HEK293 (cell line): ENCODE measurements around the gene IGDCC3.

ENCODE experiments used
- CTCF ChIA-PET: fragments of 350-600 bp; formaldehyde crosslinking; extraction: SDS; loops from one replicate; lab custom pipeline; 2021; ENCODE audit warnings: antibody characterized with exemption; lab: Yijun Ruan, JAX
- POLR2A ChIA-PET: fragments of 300-600 bp; formaldehyde crosslinking; extraction: SDS; loops from one replicate; lab custom pipeline; 2020; ENCODE audit warnings: antibody characterized with exemption, inconsistent platforms; lab: Yijun Ruan, JAX
- H3K27ac ChIP-seq: fragments of 200-500 bp; sonication (Bioruptor generic); 2 replicates; pipeline ENCODE4 v1.5.1; 2014; ENCODE audit warnings: low read depth, low read length, control low read depth, inconsistent platforms; ENCODE audit errors: extremely low read depth
- H3K36me3 ChIP-seq, 2 experiments: fragments of 200-500 bp in 1 of 2; sonication (Bioruptor generic) in 1 of 2; 1 replicate in 1 of 2; 2 replicates in 1 of 2; pipeline ENCODE4 v1.5.1; 2014 to 2017; ENCODE audit warnings: inconsistent platforms in 2 of 2, low read length in 2 of 2; ENCODE audit not compliant: control insufficient read depth in 2 of 2, insufficient read depth in 1 of 2
- H3K4me1 ChIP-seq: fragments of 200-500 bp; sonication (Bioruptor generic); 2 replicates; pipeline ENCODE4 v1.5.1; 2014; ENCODE audit warnings: mild to moderate bottlenecking, low read length, inconsistent platforms; ENCODE audit not compliant: control insufficient read depth, insufficient read depth
- H3K4me3 ChIP-seq: 2 replicates; pipeline ENCODE4 v1.5.1; 2011; ENCODE audit warnings: low read depth, mild to moderate bottlenecking, control low read depth, low read length, moderate library complexity
- H3K9me3 ChIP-seq: fragments of 200-500 bp; sonication (Bioruptor generic); 2 replicates; pipeline ENCODE4 v1.5.1; 2014; ENCODE audit warnings: low read depth, low read length, inconsistent platforms; ENCODE audit not compliant: control insufficient read depth, insufficient read depth
- GLIS1 ChIP-seq: fragments of 450-650 bp; formaldehyde crosslinking; IDR thresholded peaks from 2 replicates; pipeline ENCODE4 v1.5.1; 2016; ENCODE audit warnings: missing biosample characterization, missing genetic modification characterization
- GLIS2 ChIP-seq: fragments of 450-650 bp; formaldehyde crosslinking; IDR thresholded peaks from 2 replicates; pipeline ENCODE4 v1.5.1; 2016; ENCODE audit warnings: missing biosample characterization, missing genetic modification characterization
- HOXD13 ChIP-seq: sonication (generic); formaldehyde crosslinking; IDR thresholded peaks from 2 replicates; pipeline ENCODE4 v1.8.0; 2022; ENCODE audit warnings: missing genetic modification reagents, borderline replicate concordance
- IKZF3 ChIP-seq: fragments of 450-650 bp; IDR thresholded peaks from 2 replicates; pipeline ENCODE4 v1.5.0; 2018; ENCODE audit warnings: missing biosample characterization, mild to moderate bottlenecking, missing genetic modification characterization, moderate library complexity
- KLF10 ChIP-seq: fragments of 450-650 bp; IDR thresholded peaks from 2 replicates; pipeline ENCODE4 v1.5.1; 2018; ENCODE audit warnings: missing biosample characterization, mild to moderate bottlenecking, missing genetic modification characterization
- MYNN ChIP-seq: fragments of 450-650 bp; formaldehyde crosslinking; IDR thresholded peaks from 2 replicates; pipeline ENCODE4 v1.5.1; 2016; ENCODE audit warnings: missing biosample characterization, missing genetic modification characterization, borderline replicate concordance
- MZF1 ChIP-seq: fragments of 450-650 bp; formaldehyde crosslinking; IDR thresholded peaks from 2 replicates; pipeline ENCODE4 v1.5.1; 2017; ENCODE audit warnings: missing biosample characterization, missing genetic modification characterization, borderline replicate concordance
- OSR2 ChIP-seq: fragments of 450-650 bp; formaldehyde crosslinking; IDR thresholded peaks from 2 replicates; pipeline ENCODE4 v1.5.1; 2016; ENCODE audit warnings: missing biosample characterization, missing genetic modification characterization
- SALL2 ChIP-seq: fragments of 450-650 bp; formaldehyde crosslinking; IDR thresholded peaks from 2 replicates; pipeline ENCODE4 v1.5.0; 2017; ENCODE audit warnings: missing biosample characterization, mild to moderate bottlenecking, missing genetic modification characterization, borderline replicate concordance
- SCRT2 ChIP-seq: fragments of 450-650 bp; formaldehyde crosslinking; IDR thresholded peaks from 2 replicates; pipeline ENCODE4 v1.5.1; 2016; ENCODE audit warnings: missing biosample characterization, missing genetic modification characterization
- SP2 ChIP-seq: fragments of 450-650 bp; formaldehyde crosslinking; IDR thresholded peaks from 2 replicates; pipeline ENCODE4 v1.5.1; 2016; ENCODE audit warnings: missing biosample characterization, missing genetic modification characterization
- WT1 ChIP-seq: fragments of 450-650 bp; formaldehyde crosslinking; IDR thresholded peaks from 2 replicates; pipeline ENCODE4 v1.5.1; 2016; ENCODE audit warnings: missing biosample characterization, missing genetic modification characterization
- ZBTB17 ChIP-seq: fragments of 450-650 bp; formaldehyde crosslinking; IDR thresholded peaks from 2 replicates; pipeline ENCODE4 v1.5.1; 2016; ENCODE audit warnings: missing biosample characterization, missing genetic modification characterization
- ZBTB48 ChIP-seq: fragments of 450-650 bp; formaldehyde crosslinking; IDR thresholded peaks from 2 replicates; pipeline ENCODE4 v1.5.1; 2016; ENCODE audit warnings: missing biosample characterization, missing genetic modification characterization
- ZEB2 ChIP-seq: fragments of 450-650 bp; formaldehyde crosslinking; IDR thresholded peaks from 2 replicates; pipeline ENCODE4 v1.5.1; 2016; ENCODE audit warnings: missing biosample characterization, missing genetic modification characterization
- ZNF391 ChIP-seq: fragments of 450-650 bp; formaldehyde crosslinking; IDR thresholded peaks from 2 replicates; pipeline ENCODE4 v1.5.1; 2016; ENCODE audit warnings: low read depth, missing biosample characterization, missing genetic modification characterization, borderline replicate concordance
- ZNF423 ChIP-seq: fragments of 450-650 bp; formaldehyde crosslinking; IDR thresholded peaks from 2 replicates; pipeline ENCODE4 v1.5.1; 2016; ENCODE audit warnings: missing biosample characterization, missing genetic modification characterization
- ZNF548 ChIP-seq: fragments of 450-650 bp; formaldehyde crosslinking; IDR thresholded peaks from 2 replicates; pipeline ENCODE4 v1.5.1; 2016; ENCODE audit warnings: missing biosample characterization, missing genetic modification characterization
- ZNF561 ChIP-seq: fragments of 450-650 bp; IDR thresholded peaks from 2 replicates; pipeline ENCODE4 v1.5.1; 2018; ENCODE audit warnings: missing biosample characterization, missing genetic modification characterization, borderline replicate concordance
- ZNF596 ChIP-seq: fragments of 450-650 bp; IDR thresholded peaks from 2 replicates; pipeline ENCODE4 v1.5.0; 2018; ENCODE audit warnings: missing biosample characterization, mild to moderate bottlenecking, missing genetic modification characterization, moderate library complexity
- ZNF610 ChIP-seq: fragments of 450-650 bp; formaldehyde crosslinking; IDR thresholded peaks from 2 replicates; pipeline ENCODE4 v1.5.1; 2016; ENCODE audit warnings: missing biosample characterization, missing genetic modification characterization, borderline replicate concordance
- ZNF624 ChIP-seq: fragments of 450-650 bp; formaldehyde crosslinking; IDR thresholded peaks from 2 replicates; pipeline ENCODE4 v1.5.1; 2017; ENCODE audit warnings: missing biosample characterization, missing genetic modification characterization
- ZNF629 ChIP-seq: fragments of 450-650 bp; formaldehyde crosslinking; IDR thresholded peaks from 2 replicates; pipeline ENCODE4 v1.5.1; 2017; ENCODE audit warnings: missing biosample characterization, missing genetic modification characterization
- ZXDB ChIP-seq: fragments of 450-650 bp; formaldehyde crosslinking; IDR thresholded peaks from 2 replicates; pipeline ENCODE4 v1.5.1; 2016; ENCODE audit warnings: missing biosample characterization, missing genetic modification characterization
- TF ChIP-seq, protein P1 (sequence below): fragments of 450-650 bp; formaldehyde crosslinking; IDR thresholded peaks from 2 replicates; pipeline ENCODE4 v1.5.1; 2016; ENCODE audit warnings: missing biosample characterization, missing genetic modification characterization
- TF ChIP-seq, protein P2 (sequence below): fragments of 450-650 bp; formaldehyde crosslinking; IDR thresholded peaks from 2 replicates; pipeline ENCODE4 v1.5.1; 2016; ENCODE audit warnings: missing biosample characterization, missing genetic modification characterization
- TF ChIP-seq, protein P3 (sequence below): fragments of 450-650 bp; formaldehyde crosslinking; IDR thresholded peaks from 2 replicates; pipeline ENCODE4 v1.5.1; 2016; ENCODE audit warnings: missing biosample characterization, missing genetic modification characterization
- TF ChIP-seq, protein P4 (sequence below): fragments of 450-650 bp; formaldehyde crosslinking; IDR thresholded peaks from 2 replicates; pipeline ENCODE4 v1.5.1; 2016; ENCODE audit warnings: missing biosample characterization, missing genetic modification characterization

Gene IGDCC3

DNA sequence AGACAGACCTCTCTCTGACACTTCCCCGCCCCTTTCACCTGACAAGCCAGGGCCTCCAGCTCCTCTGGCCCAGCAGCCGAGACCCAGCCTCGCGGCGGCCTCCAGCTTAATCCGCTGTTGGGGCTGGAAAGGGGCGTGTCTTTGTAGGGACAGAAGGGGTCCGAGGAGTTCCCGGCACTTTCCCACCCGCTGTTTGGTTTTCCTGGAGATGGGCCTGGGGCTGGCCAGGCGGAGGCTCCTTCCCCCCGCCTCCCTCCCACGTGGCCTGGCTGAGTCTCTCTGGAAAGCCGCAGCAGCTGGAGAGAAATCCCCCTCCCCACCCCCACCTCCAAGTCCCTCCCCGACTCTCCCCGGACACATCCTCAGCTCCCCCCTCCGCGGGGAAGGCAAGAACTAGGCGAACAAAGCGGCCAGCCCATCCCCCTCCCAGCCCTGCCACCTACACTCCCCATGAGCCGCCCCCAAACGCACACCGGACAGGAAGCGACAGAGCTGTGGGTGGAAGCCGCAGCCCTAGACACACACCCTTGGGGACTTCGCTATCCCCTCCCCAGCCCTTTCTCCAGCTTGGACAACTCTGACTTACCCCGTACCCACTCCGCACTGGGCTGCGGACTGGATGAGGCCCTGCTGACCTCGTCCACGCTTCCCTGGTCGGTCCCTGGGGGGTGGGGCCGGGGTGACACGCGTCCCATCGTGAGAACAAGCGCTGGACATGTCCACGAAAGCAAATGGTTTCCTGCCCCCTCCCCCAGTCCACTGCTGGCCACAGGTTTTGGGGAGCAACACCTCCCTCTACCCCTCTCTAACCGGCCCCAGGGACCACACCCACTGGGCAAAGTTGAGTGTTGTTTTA, 43.8 kb upstream of the IGDCC3 start:
- Histone ChIP-seq H3K4me3 (peak overlapping the region; percentile 59), H3K4me1 (peaks cover 18% of the 10 kb centered on the region), H3K27ac (peak overlapping the region; percentile 86), H3K9me3 (no peaks in the 10 kb centered on the region), H3K36me3 (no peaks in the 10 kb centered on the region)
- ChIA-PET CTCF (interaction anchor here (0.7 to 2.9 kb wide), 8 partner anchors 8 to 37 kb away, joined by 3 to 27 read pairs (median 4); no protein-coding TSS in a partner anchor), POLR2A (interaction anchor here (0.6 to 2.6 kb wide), 12 partner anchors 13 to 189 kb away, joined by 3 to 13 read pairs (median 4); partner anchors contain the start of genes DPP8, HACD3, INTS14 and PARP16)
- TF ChIP-seq HOXD13 (CRISPR knock-in tag) (no peak), GLIS1 (peak; percentile 94), ZNF561 (tag by site-specific recombination) (peak; percentile 80), ZNF391 (tag by site-specific recombination) (peak; percentile 21; the same call in 1 of the 2 replicates), OSR2 (peak; percentile 55; the same call in 1 of the 2 replicates), ZBTB48 (tag by site-specific recombination) (peak; percentile 49), SALL2 (tag by site-specific recombination) (0 out of 2 replicates have a peak, but pooled peaks have one; percentile 15), GLIS2 (peak; percentile 96), ZNF610 (peak; percentile 48; the same call in 1 of the 2 replicates), IKZF3 (peak; percentile 38), SCRT2 (tag by site-specific recombination) (0 out of 2 replicates have a peak, but pooled peaks have one; percentile 60), ZNF624 (tag by site-specific recombination) (no peak), SP2 (tag by site-specific recombination) (peak; percentile 70), ZBTB17 (no peak), KLF10 (tag by site-specific recombination) (peak; percentile 52), ZNF423 (peak; percentile 55; the same call in 1 of the 2 replicates), ZNF629 (tag by site-specific recombination) (peak; percentile 19; the same call in 1 of the 2 replicates), ZEB2 (tag by site-specific recombination) (peak; percentile 40; the same call in 1 of the 2 replicates), WT1 (tag by site-specific recombination) (peak; percentile 95), MZF1 (tag by site-specific recombination) (peak; percentile 83), MYNN (0 out of 2 replicates have a peak, but pooled peaks have one; percentile 15), ZNF548 (tag by site-specific recombination) (no peak), ZNF596 (0 out of 2 replicates have a peak, but pooled peaks have one; percentile 26), ZXDB (tag by site-specific recombination) (no peak)
- TF ChIP-seq, protein P1, sequence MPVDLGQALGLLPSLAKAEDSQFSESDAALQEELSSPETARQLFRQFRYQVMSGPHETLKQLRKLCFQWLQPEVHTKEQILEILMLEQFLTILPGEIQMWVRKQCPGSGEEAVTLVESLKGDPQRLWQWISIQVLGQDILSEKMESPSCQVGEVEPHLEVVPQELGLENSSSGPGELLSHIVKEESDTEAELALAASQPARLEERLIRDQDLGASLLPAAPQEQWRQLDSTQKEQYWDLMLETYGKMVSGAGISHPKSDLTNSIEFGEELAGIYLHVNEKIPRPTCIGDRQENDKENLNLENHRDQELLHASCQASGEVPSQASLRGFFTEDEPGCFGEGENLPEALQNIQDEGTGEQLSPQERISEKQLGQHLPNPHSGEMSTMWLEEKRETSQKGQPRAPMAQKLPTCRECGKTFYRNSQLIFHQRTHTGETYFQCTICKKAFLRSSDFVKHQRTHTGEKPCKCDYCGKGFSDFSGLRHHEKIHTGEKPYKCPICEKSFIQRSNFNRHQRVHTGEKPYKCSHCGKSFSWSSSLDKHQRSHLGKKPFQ (tag by site-specific recombination) = 0 out of 2 replicates have a peak, but pooled peaks have one; percentile 11
- TF ChIP-seq, protein P2, sequence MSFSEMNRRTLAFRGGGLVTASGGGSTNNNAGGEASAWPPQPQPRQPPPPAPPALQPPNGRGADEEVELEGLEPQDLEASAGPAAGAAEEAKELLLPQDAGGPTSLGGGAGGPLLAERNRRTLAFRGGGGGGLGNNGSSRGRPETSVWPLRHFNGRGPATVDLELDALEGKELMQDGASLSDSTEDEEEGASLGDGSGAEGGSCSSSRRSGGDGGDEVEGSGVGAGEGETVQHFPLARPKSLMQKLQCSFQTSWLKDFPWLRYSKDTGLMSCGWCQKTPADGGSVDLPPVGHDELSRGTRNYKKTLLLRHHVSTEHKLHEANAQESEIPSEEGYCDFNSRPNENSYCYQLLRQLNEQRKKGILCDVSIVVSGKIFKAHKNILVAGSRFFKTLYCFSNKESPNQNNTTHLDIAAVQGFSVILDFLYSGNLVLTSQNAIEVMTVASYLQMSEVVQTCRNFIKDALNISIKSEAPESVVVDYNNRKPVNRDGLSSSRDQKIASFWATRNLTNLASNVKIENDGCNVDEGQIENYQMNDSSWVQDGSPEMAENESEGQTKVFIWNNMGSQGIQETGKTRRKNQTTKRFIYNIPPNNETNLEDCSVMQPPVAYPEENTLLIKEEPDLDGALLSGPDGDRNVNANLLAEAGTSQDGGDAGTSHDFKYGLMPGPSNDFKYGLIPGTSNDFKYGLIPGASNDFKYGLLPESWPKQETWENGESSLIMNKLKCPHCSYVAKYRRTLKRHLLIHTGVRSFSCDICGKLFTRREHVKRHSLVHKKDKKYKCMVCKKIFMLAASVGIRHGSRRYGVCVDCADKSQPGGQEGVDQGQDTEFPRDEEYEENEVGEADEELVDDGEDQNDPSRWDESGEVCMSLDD (tag by site-specific recombination) = no peak
- TF ChIP-seq, protein P3, sequence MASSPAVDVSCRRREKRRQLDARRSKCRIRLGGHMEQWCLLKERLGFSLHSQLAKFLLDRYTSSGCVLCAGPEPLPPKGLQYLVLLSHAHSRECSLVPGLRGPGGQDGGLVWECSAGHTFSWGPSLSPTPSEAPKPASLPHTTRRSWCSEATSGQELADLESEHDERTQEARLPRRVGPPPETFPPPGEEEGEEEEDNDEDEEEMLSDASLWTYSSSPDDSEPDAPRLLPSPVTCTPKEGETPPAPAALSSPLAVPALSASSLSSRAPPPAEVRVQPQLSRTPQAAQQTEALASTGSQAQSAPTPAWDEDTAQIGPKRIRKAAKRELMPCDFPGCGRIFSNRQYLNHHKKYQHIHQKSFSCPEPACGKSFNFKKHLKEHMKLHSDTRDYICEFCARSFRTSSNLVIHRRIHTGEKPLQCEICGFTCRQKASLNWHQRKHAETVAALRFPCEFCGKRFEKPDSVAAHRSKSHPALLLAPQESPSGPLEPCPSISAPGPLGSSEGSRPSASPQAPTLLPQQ (tag by site-specific recombination) = no peak
- TF ChIP-seq, protein P4, sequence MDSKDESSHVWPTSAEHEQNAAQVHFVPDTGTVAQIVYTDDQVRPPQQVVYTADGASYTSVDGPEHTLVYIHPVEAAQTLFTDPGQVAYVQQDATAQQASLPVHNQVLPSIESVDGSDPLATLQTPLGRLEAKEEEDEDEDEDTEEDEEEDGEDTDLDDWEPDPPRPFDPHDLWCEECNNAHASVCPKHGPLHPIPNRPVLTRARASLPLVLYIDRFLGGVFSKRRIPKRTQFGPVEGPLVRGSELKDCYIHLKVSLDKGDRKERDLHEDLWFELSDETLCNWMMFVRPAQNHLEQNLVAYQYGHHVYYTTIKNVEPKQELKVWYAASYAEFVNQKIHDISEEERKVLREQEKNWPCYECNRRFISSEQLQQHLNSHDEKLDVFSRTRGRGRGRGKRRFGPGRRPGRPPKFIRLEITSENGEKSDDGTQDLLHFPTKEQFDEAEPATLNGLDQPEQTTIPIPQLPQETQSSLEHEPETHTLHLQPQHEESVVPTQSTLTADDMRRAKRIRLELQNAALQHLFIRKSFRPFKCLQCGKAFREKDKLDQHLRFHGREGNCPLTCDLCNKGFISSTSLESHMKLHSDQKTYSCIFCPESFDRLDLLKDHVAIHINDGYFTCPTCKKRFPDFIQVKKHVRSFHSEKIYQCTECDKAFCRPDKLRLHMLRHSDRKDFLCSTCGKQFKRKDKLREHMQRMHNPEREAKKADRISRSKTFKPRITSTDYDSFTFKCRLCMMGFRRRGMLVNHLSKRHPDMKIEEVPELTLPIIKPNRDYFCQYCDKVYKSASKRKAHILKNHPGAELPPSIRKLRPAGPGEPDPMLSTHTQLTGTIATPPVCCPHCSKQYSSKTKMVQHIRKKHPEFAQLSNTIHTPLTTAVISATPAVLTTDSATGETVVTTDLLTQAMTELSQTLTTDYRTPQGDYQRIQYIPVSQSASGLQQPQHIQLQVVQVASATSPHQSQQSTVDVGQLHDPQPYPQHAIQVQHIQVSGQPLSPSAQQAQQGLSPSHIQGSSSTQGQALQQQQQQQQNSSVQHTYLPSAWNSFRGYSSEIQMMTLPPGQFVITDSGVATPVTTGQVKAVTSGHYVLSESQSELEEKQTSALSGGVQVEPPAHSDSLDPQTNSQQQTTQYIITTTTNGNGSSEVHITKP (tag by site-specific recombination) = peak; percentile 68
